OCI-LY7 (cell line): ENCODE measurements around the gene CPHXL. TPM values are rescaled to one million over a fixed set of nuclear protein-coding genes. Genes with fewer than 3 reads are reported as not detected.

ENCODE experiments used
- BruUV-seq: library from RNA; stranded (reverse); fragments of 400-500 nt; replicated peaks from 2 replicates; lab custom pipeline; 2021; lab: Mats Ljungman, UMichigan
- CTCF ChIA-PET: fragments of 300-600 bp; sonication (Branson Sonifier 250); formaldehyde crosslinking; loops from one replicate; lab custom pipeline; 2022; ENCODE audit warnings: antibody characterized with exemption; ENCODE audit not compliant: unreplicated experiment; lab: Charles Lee
- POLR2A ChIA-PET: fragments of 300-600 bp; sonication (Branson Sonifier 250); formaldehyde crosslinking; loops from one replicate; lab custom pipeline; 2022; ENCODE audit warnings: antibody characterized with exemption; lab: Charles Lee
- DNase-seq: peaks from one replicate; pipeline ENCODE4 v3.0.0-alpha.2; 2015; ENCODE audit warnings: low spot score
- H2AFZ ChIP-seq: fragments of 200-600 bp; sonication (generic), shearing (Covaris generic); 2 replicates; pipeline ENCODE4 v1.6.1; 2014; ENCODE audit warnings: mild to moderate bottlenecking, antibody characterized with exemption, low read length, moderate library complexity
- H3K27ac ChIP-seq: fragments of 200-600 bp; sonication (generic); 2 replicates; pipeline ENCODE4 v1.5.1; 2014; ENCODE audit warnings: mixed run types, low read depth, mild to moderate bottlenecking, moderate library complexity, low read length, inconsistent platforms; ENCODE audit not compliant: poor library complexity, severe bottlenecking
- H3K36me3 ChIP-seq: fragments of 200-600 bp; sonication (generic); 2 replicates; pipeline ENCODE4 v1.6.1; 2014; ENCODE audit warnings: mild to moderate bottlenecking, antibody characterized with exemption, low read length, moderate library complexity, mixed read lengths; ENCODE audit not compliant: insufficient read depth
- H3K4me1 ChIP-seq: fragments of 200-600 bp; sonication (generic); 2 replicates; pipeline ENCODE4 v1.5.1; 2014; ENCODE audit warnings: mild to moderate bottlenecking, low read length; ENCODE audit not compliant: insufficient read depth, poor library complexity, severe bottlenecking
- H3K4me2 ChIP-seq: fragments of 200-600 bp; sonication (generic); 2 replicates; pipeline ENCODE4 v1.6.1; 2014; ENCODE audit warnings: mild to moderate bottlenecking, low read length
- H3K4me3 ChIP-seq: fragments of 200-600 bp; sonication (generic); 2 replicates; pipeline ENCODE4 v1.5.1; 2014; ENCODE audit warnings: mild to moderate bottlenecking, low read depth, low read length; ENCODE audit not compliant: poor library complexity, severe bottlenecking
- H3K79me2 ChIP-seq: fragments of 200-600 bp; sonication (generic); 2 replicates; pipeline ENCODE4 v1.6.1; 2016; ENCODE audit warnings: low read depth, mild to moderate bottlenecking, low read length, moderate library complexity, mixed read lengths; ENCODE audit not compliant: insufficient read depth
- H3K9me2 ChIP-seq: fragments of 200-600 bp; sonication (generic); 2 replicates; pipeline ENCODE4 v1.6.1; 2016; ENCODE audit warnings: mild to moderate bottlenecking, low read length, mixed read lengths; ENCODE audit not compliant: insufficient read depth
- H3K9me3 ChIP-seq: fragments of 200-600 bp; sonication (generic); 2 replicates; pipeline ENCODE4 v1.6.1; 2014; ENCODE audit warnings: mild to moderate bottlenecking, mixed run types, low read length, mixed read lengths
- H4K20me1 ChIP-seq: fragments of 200-600 bp; sonication (generic); 2 replicates; pipeline ENCODE4 v1.6.1; 2014; ENCODE audit warnings: mild to moderate bottlenecking, antibody characterized with exemption, low read length, moderate library complexity, mixed read lengths; ENCODE audit not compliant: insufficient read depth
- CTCF ChIP-seq: fragments of 200-600 bp; sonication (generic); conservative IDR thresholded peaks from 2 replicates; pipeline ENCODE4 v1.5.1; 2014; ENCODE audit warnings: mild to moderate bottlenecking, antibody characterized with exemption, low read length, moderate library complexity, mixed read lengths
- EZH2phosphoT487 ChIP-seq: fragments of 200-600 bp; sonication (generic); IDR thresholded peaks from 2 replicates; pipeline ENCODE4 v1.6.1; 2018; ENCODE audit warnings: low read depth, borderline replicate concordance, mild to moderate bottlenecking, mixed run types, antibody characterized with exemption, low read length, moderate library complexity, mixed read lengths
- intact Hi-C: fragments of 100-400 bp; cut with micrococcal nuclease; formaldehyde crosslinking; loops from one replicate; pipeline ENCODE4 v1.10.0; 2022; ENCODE audit not compliant: unreplicated experiment
- total RNA-seq, 2 experiments: library from RNA; depleted of rRNA in 1 of 2; stranded (reverse); fragments of >200 nt in 1 of 2; shearing (Covaris generic) in 1 of 2; gene quantifications; 2 replicates each; pipeline ENCODE4 v1.2.3, GENCODE V29; 2014 to 2022

Gene CPHXL
- total RNA-seq, 2 experiments from 2014 or later: not detected

- TF ChIP-seq EZH2phosphoT487: no peak
- TF ChIP-seq CTCF: no peak
- BruUV-seq: no TSS peak
- CTCF ChIA-PET: no interaction called here
Observed at GRCh38 chr16:75742424-75743047, 16.2 kb upstream of the CPHXL start.

GRCh38 chr16:75733305-75734211 lies 7.3 kb upstream of the CPHXL start:
- no peaks in the 10 kb centered on the region for H4K20me1 ChIP-seq
- no peaks in the 10 kb centered on the region for H3K9me2 ChIP-seq
- H3K9me3 ChIP-seq: no peaks in the 10 kb centered on the region
- no peaks in the 10 kb centered on the region for H3K4me1 ChIP-seq
- no peak for DNase-seq
- no peaks in the 10 kb centered on the region for H3K79me2 ChIP-seq
- peak overlapping the region; percentile 24; the same call in 1 of the 2 replicates for H2AFZ ChIP-seq
- H3K36me3 ChIP-seq: no peaks in the 10 kb centered on the region
- ChIA-PET CTCF (interaction anchor here (0.6 kb wide), 1 partner anchor 46 kb away, joined by 7 read pairs; no protein-coding TSS in a partner anchor), POLR2A (interaction anchor here (0.6 to 2.3 kb wide), 3 partner anchors 11 to 48 kb away, joined by 3 to 10 read pairs (median 3); no protein-coding TSS in a partner anchor)
- intact Hi-C loops: no loop called here
- no peak for TF ChIP-seq CTCF
- TF ChIP-seq EZH2phosphoT487: no peak
- no TSS peak for BruUV-seq
- no peak overlapping the region for H3K4me3 ChIP-seq
- H3K27ac ChIP-seq: no peak overlapping the region
- H3K4me2 ChIP-seq: no peak overlapping the region

More at GRCh38 chr16:75742424-75743047, 16.2 kb upstream of the CPHXL start:
- H3K4me2 ChIP-seq: no peak overlapping the region
- H3K4me3 ChIP-seq: no peak overlapping the region
- no peaks in the 10 kb centered on the region for H4K20me1 ChIP-seq
- peak; percentile 55 for DNase-seq
- POLR2A ChIA-PET: no interaction called here
- no peaks in the 10 kb centered on the region for H3K79me2 ChIP-seq
- no peak overlapping the region for H2AFZ ChIP-seq
- no peaks in the 10 kb centered on the region for H3K36me3 ChIP-seq
- intact Hi-C loops: no loop called here
- no peaks in the 10 kb centered on the region for H3K4me1 ChIP-seq
- no peaks in the 10 kb centered on the region for H3K9me2 ChIP-seq
- no peak overlapping the region for H3K27ac ChIP-seq
- peaks cover 36% of the 10 kb centered on the region for H3K9me3 ChIP-seq
